SK-MEL-5 (cell line): Measurements from ENCODE around the gene PYGB. TPM values are rescaled to one million over a fixed set of nuclear protein-coding genes. Genes with fewer than 3 reads are reported as not detected.

ENCODE experiments used
- DNase-seq: peaks from one replicate; pipeline ENCODE4 v3.0.0-alpha.2; 2016; ENCODE audit warnings: low read depth, low spot score
- in situ Hi-C: cut with HindIII; loops from 2 replicates; pipeline ENCODE4 v1.10.0; 2016; ENCODE audit warnings: low sequenced_read_pairs, high pct_unique_total_duplicates, low pct_unique_long_range_greater_than_20kb
- total RNA-seq: library from RNA; depleted of rRNA; stranded (reverse); fragments of >200 nt; shearing (Covaris generic); gene quantifications from 2 replicates; pipeline ENCODE4 v1.2.3, GENCODE V29; 2014

PYGB gene
- total RNA-seq, 1 experiment from 2014 or later, result 446 TPM

DNA sequence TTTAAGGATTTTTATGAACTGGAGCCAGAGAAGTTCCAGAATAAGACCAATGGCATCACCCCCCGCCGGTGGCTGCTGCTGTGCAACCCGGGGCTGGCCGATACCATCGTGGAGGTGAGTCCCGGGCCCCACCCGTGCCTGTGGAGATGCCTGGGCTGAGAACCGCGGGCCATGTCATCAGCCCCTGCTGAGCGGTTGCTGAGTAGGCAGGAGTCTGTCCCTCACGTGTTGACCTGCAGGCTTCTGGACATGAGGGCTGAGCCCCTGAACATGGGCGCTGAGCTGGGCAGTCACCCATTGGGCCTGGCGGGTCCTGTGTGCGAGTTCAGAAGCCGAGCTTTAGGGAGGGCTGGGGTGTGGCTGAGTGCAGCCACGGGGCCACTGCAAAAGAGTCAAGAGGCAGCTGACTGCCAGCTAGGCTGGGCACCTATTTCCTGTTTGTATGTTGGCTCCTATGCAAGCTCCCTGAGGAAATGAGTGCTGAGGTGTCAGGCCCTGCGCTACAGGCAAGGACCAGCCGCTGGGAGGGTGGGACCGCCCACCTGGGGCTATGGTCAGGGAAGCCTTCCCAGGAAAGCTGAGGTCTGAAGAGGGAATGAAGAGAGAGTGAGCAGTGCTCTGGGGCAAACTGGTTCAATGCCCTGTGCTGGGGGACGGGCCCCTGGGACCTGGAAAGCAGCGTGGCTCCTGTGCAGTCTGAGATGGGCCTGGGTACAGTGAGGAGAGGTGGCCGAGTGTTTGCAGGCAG lies 34.3 kb downstream of the PYGB start:
- no peak for DNase-seq
- in situ Hi-C loops, result no loop called here

DNA sequence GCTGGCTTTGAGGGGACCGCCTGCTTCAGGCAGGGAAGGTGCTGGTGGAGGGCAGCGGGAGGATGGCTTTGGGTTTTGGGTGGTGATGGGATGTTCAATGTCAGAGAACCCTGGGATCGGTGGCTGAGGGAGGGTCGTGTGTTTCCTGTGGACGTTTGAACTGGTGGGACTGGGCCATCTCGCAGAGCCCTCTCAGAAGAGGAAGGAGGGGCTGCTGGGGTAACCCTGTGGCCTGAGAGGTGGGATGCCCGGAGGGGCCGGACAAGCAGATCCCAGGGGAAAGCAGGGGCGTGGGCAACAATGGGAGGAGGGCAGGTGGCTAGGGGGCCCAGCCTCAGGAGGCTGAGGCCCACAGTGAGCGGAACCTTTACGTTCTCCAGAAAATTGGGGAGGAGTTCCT lies 34.9 kb downstream of the PYGB start:
- no peak for DNase-seq
- in situ Hi-C loops, result no loop called here

DNA sequence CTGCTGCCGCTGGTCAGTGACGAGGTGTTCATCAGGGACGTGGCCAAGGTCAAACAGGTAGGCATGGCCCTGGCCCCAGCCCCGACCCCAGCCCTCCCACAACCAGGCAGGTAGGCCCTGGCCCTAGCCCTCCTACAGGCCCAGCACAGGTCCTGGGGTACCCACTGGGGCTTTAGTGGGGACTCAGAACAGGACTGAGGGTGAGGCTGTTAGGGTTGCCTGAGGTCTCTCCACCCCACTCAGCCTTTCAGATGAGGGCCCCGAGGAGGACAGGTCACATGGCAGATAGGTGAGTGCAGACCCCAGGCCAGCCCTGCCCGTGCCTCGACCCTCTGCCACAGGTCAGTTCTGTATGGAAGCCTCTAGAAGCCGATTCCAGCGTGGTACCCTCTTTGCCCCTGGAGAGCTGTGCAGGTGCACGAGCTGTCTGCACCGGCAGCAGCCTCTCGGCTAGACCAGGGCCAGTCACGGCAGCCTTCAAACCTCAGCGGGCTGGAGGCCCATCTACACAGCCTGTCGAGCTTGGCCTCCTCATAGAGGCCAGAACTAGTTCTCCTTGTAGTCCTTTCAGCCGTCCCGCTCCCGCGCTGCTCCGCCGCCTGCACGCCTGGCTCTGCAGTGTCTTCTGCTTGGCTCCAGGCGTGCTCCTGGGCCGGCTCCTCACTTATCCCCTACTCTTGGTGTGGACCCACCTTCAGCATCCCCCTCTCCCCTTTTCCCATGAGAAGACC lies 35.5 kb downstream of the PYGB start:
- in situ Hi-C loops, result no loop called here
- no peak for DNase-seq

DNA sequence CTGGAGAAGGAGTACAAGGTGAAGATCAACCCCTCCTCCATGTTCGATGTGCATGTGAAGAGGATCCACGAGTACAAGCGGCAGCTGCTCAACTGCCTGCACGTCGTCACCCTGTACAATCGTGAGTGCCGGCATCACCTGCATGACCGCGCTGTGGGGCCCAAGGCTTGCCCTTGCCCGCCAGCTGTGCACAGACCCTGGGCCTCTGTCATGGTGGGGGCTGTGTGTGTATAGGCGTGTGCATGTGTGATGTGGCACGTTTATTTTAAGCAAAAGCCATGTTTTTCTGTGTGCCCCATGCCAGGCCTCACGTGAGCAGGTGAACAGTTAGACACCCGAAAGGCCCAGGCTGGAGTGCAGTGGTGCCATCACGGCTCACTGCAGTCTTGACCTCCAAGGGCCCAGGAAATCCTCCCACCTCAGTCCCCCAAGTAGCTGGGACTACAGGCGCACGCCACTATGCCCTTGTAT lies 36.3 kb downstream of the PYGB start:
- in situ Hi-C loops, result no loop called here
- no peak for DNase-seq

- no peak for DNase-seq
- in situ Hi-C loops, result no loop called here
Observed at GRCh38 chr20:25285091-25285647, 37.3 kb downstream of the PYGB start.

GRCh38 chr20:25285856-25286798 lies 38.2 kb downstream of the PYGB start:
- DNase-seq, result no peak
- in situ Hi-C loops, result no loop called here

DNA sequence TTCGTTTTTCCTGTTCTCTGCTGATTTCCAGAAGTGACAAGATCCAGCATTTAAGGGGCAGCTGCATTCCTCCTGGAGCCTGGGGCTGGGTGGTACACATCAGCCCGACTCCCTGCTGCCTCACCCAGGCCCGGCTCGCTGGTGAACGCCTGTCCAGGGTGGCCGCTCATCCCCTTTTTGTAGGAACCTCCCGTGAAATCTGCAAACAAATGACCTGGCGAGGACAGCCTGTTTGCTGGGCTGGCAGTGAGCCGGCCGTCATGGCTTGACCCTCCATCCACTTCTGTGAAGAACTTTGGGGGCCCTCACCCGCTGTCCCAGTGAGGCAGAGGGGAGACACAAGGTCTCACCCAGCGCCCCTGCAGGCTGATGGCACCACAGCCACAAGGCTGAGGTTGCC lies 39.0 kb downstream of the PYGB start:
- in situ Hi-C loops, result no loop called here

GRCh38 chr20:25287631-25288290 lies 39.9 kb downstream of the PYGB start:
- no peak for DNase-seq
- in situ Hi-C loops, result no loop called here

More for the DNA sequence above, 39.0 kb downstream of the PYGB start:
- no peak for DNase-seq

GRCh38 chr20:25288291-25289181 lies 40.7 kb downstream of the PYGB start:
- in situ Hi-C loops, result no loop called here
- no peak for DNase-seq

- in situ Hi-C loops, result no loop called here
- no peak for DNase-seq
Observed at GRCh38 chr20:25289886-25290597, 42.2 kb downstream of the PYGB start.

- in situ Hi-C loops, result no loop called here
- no peak for DNase-seq
Observed at GRCh38 chr20:25290646-25291431, 43.0 kb downstream of the PYGB start.

- DNase-seq, result no peak
- in situ Hi-C loops, result no loop called here
Observed at GRCh38 chr20:25291432-25292133, 43.7 kb downstream of the PYGB start.

DNA sequence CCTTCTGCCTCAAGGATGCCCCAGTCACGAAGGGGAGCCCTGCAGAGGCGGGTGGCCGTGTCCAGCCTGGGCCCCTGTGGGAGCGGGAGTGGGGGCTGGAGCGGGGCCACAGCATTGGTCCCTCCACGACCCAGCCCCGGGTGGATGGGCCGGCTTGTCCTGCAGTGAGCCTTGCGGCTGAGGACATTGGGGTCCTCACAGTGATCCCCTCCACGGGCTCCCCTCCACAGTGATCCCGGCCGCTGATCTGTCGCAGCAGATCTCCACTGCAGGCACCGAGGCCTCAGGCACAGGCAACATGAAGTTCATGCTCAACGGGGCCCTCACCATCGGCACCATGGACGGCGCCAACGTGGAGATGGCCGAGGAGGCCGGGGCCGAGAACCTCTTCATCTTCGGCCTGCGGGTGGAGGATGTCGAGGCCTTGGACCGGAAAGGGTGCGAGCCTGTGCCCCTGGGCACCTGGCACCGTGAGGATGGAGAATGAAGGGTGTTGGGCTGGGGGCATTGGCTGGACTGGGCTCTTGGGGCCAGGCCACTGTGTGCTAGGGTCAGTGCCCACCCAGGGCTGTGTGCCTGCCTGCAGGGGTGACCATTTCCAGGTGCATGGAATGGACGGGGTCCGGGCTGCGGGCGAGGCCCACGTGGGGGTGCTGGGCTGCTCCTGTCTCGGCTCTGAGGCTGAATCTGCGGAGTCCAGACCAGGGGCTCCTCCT lies 44.4 kb downstream of the PYGB start:
- in situ Hi-C loops, result no loop called here
- no peak for DNase-seq

GRCh38 chr20:25293507-25293906 lies 45.6 kb downstream of the PYGB start:
- in situ Hi-C loops, result no loop called here
- DNase-seq, result no peak
